PC-9 (cell line): ENCODE results near the gene SLC45A3. TPM values are rescaled to one million over a fixed set of nuclear protein-coding genes. Genes with fewer than 3 reads are reported as not detected.
"Not testable (repeated sequence)": the region's sequence is repeated elsewhere in the genome, so short reads cannot be mapped to it uniquely, and the experiment has no call there.

ENCODE experiments used
- Bru-seq: library from RNA; stranded (reverse); fragments of 400-500 nt; gene quantifications from one replicate; lab custom pipeline; 2021; lab: Mats Ljungman, UMichigan
- BruChase-seq, 2 experiments: library from RNA; stranded (reverse); fragments of 400-500 nt; gene quantifications; one replicate each; lab custom pipeline; 2021; lab: Mats Ljungman, UMichigan
- BruUV-seq: library from RNA; stranded (reverse); fragments of 400-500 nt; replicated peaks from 2 replicates; lab custom pipeline; 2021; lab: Mats Ljungman, UMichigan
- CTCF ChIA-PET: fragments of 300-600 bp; sonication (Branson Sonifier 250); formaldehyde crosslinking; loops from one replicate; lab custom pipeline; 2022; ENCODE audit warnings: antibody characterized with exemption; lab: Charles Lee
- POLR2A ChIA-PET: fragments of 300-600 bp; sonication (Branson Sonifier 250); formaldehyde crosslinking; loops from one replicate; lab custom pipeline; 2022; ENCODE audit warnings: antibody characterized with exemption; ENCODE audit not compliant: unreplicated experiment; lab: Charles Lee
- DNase-seq, 2 experiments: peaks; one replicate each; pipeline versions ENCODE4 v3.0.0 to v3.0.0-alpha.2; 2015 to 2022; ENCODE audit warnings: mixed read lengths in 1 of 2
- H2AFZ ChIP-seq: fragments of 200-600 bp; sonication (generic); 2 replicates; pipeline ENCODE4 v1.8.1; 2017; ENCODE audit warnings: antibody characterized with exemption
- H3F3A ChIP-seq: fragments of 200-600 bp; sonication (generic); 2 replicates; pipeline ENCODE4 v1.8.1; 2017; ENCODE audit warnings: antibody characterized with exemption, mild to moderate bottlenecking, low read depth; ENCODE audit not compliant: insufficient read depth
- H3K27ac ChIP-seq: fragments of 200-600 bp; sonication (generic); 2 replicates; pipeline ENCODE4 v1.6.1; 2016; ENCODE audit warnings: mixed run types
- H3K27me3 ChIP-seq: fragments of 200-600 bp; sonication (generic); 2 replicates; pipeline ENCODE4 v1.6.1; 2016; ENCODE audit warnings: low read depth, mixed run types; ENCODE audit not compliant: insufficient read depth
- H3K36me3 ChIP-seq: fragments of 200-600 bp; sonication (generic); 2 replicates; pipeline ENCODE4 v1.6.1; 2016; ENCODE audit warnings: low read depth, mixed run types
- H3K4me1 ChIP-seq: fragments of 200-600 bp; sonication (generic); replicated peaks from 2 replicates; pipeline ENCODE4 v1.6.1; 2016; ENCODE audit warnings: mixed run types; ENCODE audit not compliant: insufficient read depth
- H3K4me2 ChIP-seq: fragments of 200-600 bp; sonication (generic); 2 replicates; pipeline ENCODE4 v1.6.1; 2017; ENCODE audit warnings: mixed run types
- H3K4me3 ChIP-seq: fragments of 200-600 bp; sonication (generic); 2 replicates; pipeline ENCODE4 v1.6.1; 2016; ENCODE audit warnings: mixed run types
- H3K79me2 ChIP-seq: fragments of 200-600 bp; sonication (generic); 2 replicates; pipeline ENCODE4 v1.6.1; 2017; ENCODE audit warnings: low read depth, mixed run types
- H3K9me2 ChIP-seq: fragments of 200-600 bp; sonication (generic); 2 replicates; pipeline ENCODE4 v1.8.1; 2017; ENCODE audit warnings: mild to moderate bottlenecking; ENCODE audit not compliant: insufficient read depth
- H3K9me3 ChIP-seq: fragments of 200-600 bp; sonication (generic); 2 replicates; pipeline ENCODE4 v1.8.1; 2016; ENCODE audit warnings: low read depth; ENCODE audit not compliant: insufficient read depth
- H4K20me1 ChIP-seq: fragments of 200-600 bp; sonication (generic); 2 replicates; pipeline ENCODE4 v1.8.1; 2017; ENCODE audit not compliant: insufficient read depth
- CTCF ChIP-seq: fragments of 200-600 bp; sonication (generic); conservative IDR thresholded peaks from 2 replicates; pipeline ENCODE4 v1.6.1; 2017; ENCODE audit warnings: mixed run types, antibody characterized with exemption, mild to moderate bottlenecking, moderate library complexity
- EZH2 ChIP-seq: fragments of 200-600 bp; sonication (generic); IDR thresholded peaks from 2 replicates; pipeline ENCODE4 v1.8.0; 2017; ENCODE audit warnings: antibody characterized with exemption, low read depth
- intact Hi-C: fragments of 100-400 bp; cut with micrococcal nuclease; formaldehyde crosslinking; loops from one replicate; pipeline ENCODE4 v1.10.0; 2022; ENCODE audit not compliant: unreplicated experiment
- long read RNA-seq: library from polyadenylated mRNA; stranded (forward); transcript quantifications from one replicate; pipeline ENCODE4 v2.0.0, GENCODE V29; 2022
- total RNA-seq: library from RNA; stranded (reverse); gene quantifications from 2 replicates; pipeline ENCODE4 v1.2.3, GENCODE V29; 2021

SLC45A3 gene
- total RNA-seq = 15.2 and 19.9 TPM in 2 replicates
- percentile 49 among the genes with signal in this experiment for Bru-seq, nascent RNA
- BruChase-seq, experiment 1, labeled RNA remaining after a 2-hour chase = percentile 54 among the genes with signal in this experiment
- percentile 66 among the genes with signal in this experiment for BruChase-seq, experiment 2, labeled RNA remaining after a 6-hour chase
- long read RNA-seq, transcript SLC45A3-201 (5 exons, 3,341 nt) = major isoform, 7 of 13 reads
- long read RNA-seq, partial matches to known transcripts = 2 of 13 reads
- long read RNA-seq, other reads (novel, unspliced or antisense) = 4 of 13 reads

GRCh38 chr1:205680073-205680851, at the start of gene SLC45A3:
Gene SLC45A3 (minus strand): TSS chr1:205680509. CDS start chr1:205664656, 15,853 bp downstream.
- peaks cover 37% of the 10 kb centered on the region for H3K4me1 ChIP-seq
- H3K27me3 ChIP-seq = no peaks in the 10 kb centered on the region
- peaks cover 12% of the 10 kb centered on the region for H3F3A ChIP-seq
- no peaks in the 10 kb centered on the region; the same call in 1 of the 2 replicates for H4K20me1 ChIP-seq
- H3K36me3 ChIP-seq = no peaks in the 10 kb centered on the region
- peak within 1 kb of the TSS; percentile 51 for H3K27ac ChIP-seq
- peak within 1 kb of the TSS; percentile 63 for H3K4me3 ChIP-seq
- ChIA-PET POLR2A (interaction anchor here (0.6 kb wide), 1 partner anchor 131 kb away, joined by 3 read pairs; no protein-coding TSS in a partner anchor), CTCF (interaction anchor here (0.7 kb wide), 1 partner anchor 85 kb away, joined by 4 read pairs; no protein-coding TSS in a partner anchor)
- peaks cover 47% of the 10 kb centered on the region for H3K79me2 ChIP-seq
- peak; percentile 46 to 55 for DNase-seq
- H3K9me2 ChIP-seq = no peaks in the 10 kb centered on the region
- peak within 1 kb of the TSS; percentile 91 for H2AFZ ChIP-seq
- TF ChIP-seq EZH2 = no peak
- no TSS peak for BruUV-seq
- H3K9me3 ChIP-seq = no peaks in the 10 kb centered on the region
- peak within 1 kb of the TSS; percentile 79 for H3K4me2 ChIP-seq
- intact Hi-C loops = loop anchor here (1.0 kb wide), 1 partner anchor 16 kb away; no protein-coding TSS in a partner anchor

- Histone ChIP-seq H3K79me2 (peaks cover 70% of the 10 kb centered on the region), H3F3A (peaks cover 26% of the 10 kb centered on the region; the same call in 1 of the 2 replicates), H3K4me1 (no peaks in the 10 kb centered on the region), H3K9me2 (no peaks in the 10 kb centered on the region), H4K20me1 (peaks cover 54% of the 10 kb centered on the region), H3K27ac (no peak overlapping the region), H3K27me3 (no peaks in the 10 kb centered on the region), H3K36me3 (peaks cover 42% of the 10 kb centered on the region), H3K4me3 (no peak overlapping the region), H2AFZ (no peak overlapping the region), H3K4me2 (no peak overlapping the region), H3K9me3 (no peaks in the 10 kb centered on the region)
- no peak for DNase-seq
- ChIA-PET POLR2A (interaction anchor here (0.7 kb wide), 1 partner anchor 1276 kb away, joined by 3 read pairs; no protein-coding TSS in a partner anchor), CTCF (no interaction called here)
- no TSS peak for BruUV-seq
- intact Hi-C loops = no loop called here
- TF ChIP-seq EZH2 (no peak), CTCF (no peak)
Observed at GRCh38 chr1:205726619-205727125, 46.4 kb upstream of the SLC45A3 start.

- Histone ChIP-seq H3K9me3 (no peaks in the 10 kb centered on the region), H3K79me2 (peaks cover 58% of the 10 kb centered on the region), H3K27me3 (no peaks in the 10 kb centered on the region), H3K4me1 (no peaks in the 10 kb centered on the region), H3K4me2 (no peak overlapping the region), H2AFZ (no peak overlapping the region), H3K4me3 (no peak overlapping the region), H3K36me3 (peaks cover 52% of the 10 kb centered on the region), H3K27ac (no peak overlapping the region), H4K20me1 (peaks cover 43% of the 10 kb centered on the region), H3F3A (peaks cover 33% of the 10 kb centered on the region; the same call in 1 of the 2 replicates), H3K9me2 (no peaks in the 10 kb centered on the region)
- intact Hi-C loops = no loop called here
- ChIA-PET CTCF (interaction anchor here (1.5 kb wide), 1 partner anchor 67 kb away, joined by 7 read pairs; no protein-coding TSS in a partner anchor), POLR2A (no interaction called here)
- no peak for DNase-seq
- BruUV-seq = no TSS peak
- no peak for TF ChIP-seq EZH2
- TF ChIP-seq CTCF = no peak
Observed at GRCh38 chr1:205725514-205725913, 45.2 kb upstream of the SLC45A3 start.

- H3K36me3 ChIP-seq = peaks cover 59% of the 10 kb centered on the region
Observed at GRCh38 chr1:205720740-205721139, 40.4 kb upstream of the SLC45A3 start.

More at GRCh38 chr1:205720740-205721139, 40.4 kb upstream of the SLC45A3 start:
- BruUV-seq, DNase-seq, H3K27ac ChIP-seq, H3K9me3 ChIP-seq, H3K27me3 ChIP-seq, H3K9me2 ChIP-seq, intact Hi-C loops, POLR2A ChIA-PET, H2AFZ ChIP-seq, CTCF ChIA-PET, H3K4me2 ChIP-seq, H3K4me1 ChIP-seq, H3K4me3 ChIP-seq: not testable (repeated sequence)
- H3F3A ChIP-seq = peaks cover 67% of the 10 kb centered on the region; the same call in 1 of the 2 replicates
- peaks cover 14% of the 10 kb centered on the region for H3K79me2 ChIP-seq
- H4K20me1 ChIP-seq = peaks cover 26% of the 10 kb centered on the region; the same call in 1 of the 2 replicates
